COR-L47 (cell line): ENCODE results near the gene FKBP2.

ENCODE experiments used
- DNase-seq: peaks from one replicate; lab custom pipeline; 2025; lab: John Stamatoyannopoulos, UW

FKBP2 gene

DNA sequence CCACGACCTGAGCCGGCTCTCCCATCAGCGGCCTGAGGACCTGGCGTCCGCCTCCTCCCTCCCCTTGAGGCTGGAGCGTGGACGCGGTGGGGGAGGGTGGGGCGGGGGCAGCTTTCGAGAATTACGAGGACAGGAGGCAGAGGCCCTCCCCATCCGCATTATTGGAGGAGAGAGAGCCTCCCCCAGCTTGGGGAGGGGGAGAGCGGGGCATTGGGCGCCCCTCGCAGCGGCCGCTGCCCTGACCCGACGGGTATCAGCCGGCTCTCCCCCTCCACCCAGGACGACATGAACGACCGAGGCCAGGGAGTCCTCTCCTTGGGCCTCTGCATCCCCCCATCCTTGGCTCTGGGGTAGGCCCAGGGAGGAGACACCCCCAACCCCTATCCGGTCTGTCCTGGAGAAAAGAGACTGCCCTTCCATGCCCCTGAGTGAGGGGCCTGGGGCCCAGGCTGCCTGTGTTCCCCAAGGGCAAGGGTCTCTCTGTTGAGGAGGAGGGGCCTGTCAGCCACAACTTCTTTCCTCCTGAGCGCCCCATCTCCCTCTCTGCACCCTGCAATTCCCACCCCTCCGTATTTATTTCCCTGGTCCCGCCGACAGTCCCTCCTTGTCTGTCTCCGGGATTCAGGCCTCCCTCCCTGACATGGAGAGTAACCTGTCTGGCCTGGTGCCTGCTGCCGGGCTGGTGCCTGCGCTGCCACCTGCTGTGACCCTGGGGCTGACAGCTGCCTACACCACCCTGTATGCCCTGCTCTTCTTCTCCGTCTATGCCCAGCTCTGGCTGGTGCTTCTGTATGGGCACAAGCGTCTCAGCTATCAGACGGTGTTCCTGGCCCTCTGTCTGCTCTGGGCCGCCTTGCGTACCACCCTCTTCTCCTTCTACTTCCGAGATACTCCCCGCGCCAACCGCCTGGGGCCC lies 45.2 kb downstream of the FKBP2 start:
- peak; percentile 70 for DNase-seq

DNA sequence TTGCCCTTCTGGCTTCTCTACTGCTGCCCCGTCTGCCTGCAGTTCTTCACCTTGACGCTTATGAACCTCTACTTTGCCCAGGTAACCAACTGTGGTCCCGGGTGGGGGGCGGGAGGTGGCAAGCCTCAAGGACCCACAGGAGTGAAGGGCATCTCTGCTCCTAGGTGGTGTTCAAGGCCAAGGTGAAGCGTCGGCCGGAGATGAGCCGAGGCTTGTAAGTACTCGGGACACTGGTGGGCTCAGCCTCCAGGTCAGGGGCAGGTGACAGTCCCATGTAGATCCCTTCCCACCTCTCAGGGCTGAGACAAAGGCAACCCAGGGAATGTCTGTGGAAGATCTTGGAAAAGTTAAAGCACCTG lies 45.9 kb downstream of the FKBP2 start:
- DNase-seq: no peak

DNA sequence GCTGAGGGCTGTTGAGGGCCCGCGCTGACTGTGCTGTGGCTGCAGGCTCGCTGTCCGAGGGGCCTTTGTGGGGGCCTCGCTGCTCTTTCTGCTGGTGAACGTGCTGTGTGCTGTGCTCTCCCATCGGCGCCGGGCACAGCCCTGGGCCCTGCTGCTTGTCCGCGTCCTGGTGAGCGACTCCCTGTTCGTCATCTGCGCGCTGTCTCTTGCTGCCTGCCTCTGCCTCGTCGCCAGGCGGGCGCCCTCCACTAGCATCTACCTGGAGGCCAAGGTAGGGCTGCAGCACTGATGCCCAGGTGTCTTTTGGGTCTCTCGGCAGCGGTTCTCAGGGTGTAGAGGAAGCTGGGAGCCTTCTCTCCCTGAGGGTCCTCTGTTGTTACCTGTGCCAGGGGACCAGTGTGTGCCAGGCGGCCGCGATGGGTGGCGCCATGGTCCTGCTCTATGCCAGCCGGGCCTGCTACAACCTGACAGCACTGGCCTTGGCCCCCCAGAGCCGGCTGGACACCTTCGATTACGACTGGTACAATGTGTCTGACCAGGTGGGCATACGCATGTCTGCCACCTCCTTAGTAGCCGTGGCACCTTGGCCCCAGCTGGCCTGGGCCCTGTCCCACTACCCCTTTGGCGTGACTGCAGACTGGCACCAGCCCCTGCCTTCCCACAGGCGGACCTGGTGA lies 46.9 kb downstream of the FKBP2 start:
- DNase-seq: no peak

DNA sequence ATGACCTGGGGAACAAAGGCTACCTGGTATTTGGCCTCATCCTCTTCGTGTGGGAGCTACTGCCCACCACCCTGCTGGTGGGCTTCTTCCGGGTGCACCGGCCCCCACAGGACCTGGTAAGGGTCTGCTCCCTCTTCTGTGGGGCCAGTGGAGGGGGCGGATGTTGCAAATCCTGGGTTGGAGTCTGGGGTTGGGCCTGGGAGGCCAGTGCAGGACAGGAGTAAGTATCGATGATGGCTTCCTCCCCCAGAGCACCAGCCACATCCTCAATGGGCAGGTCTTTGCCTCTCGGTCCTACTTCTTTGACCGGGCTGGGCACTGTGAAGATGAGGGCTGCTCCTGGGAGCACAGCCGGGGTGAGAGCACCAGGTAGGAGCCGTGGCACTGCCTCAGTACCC lies 47.5 kb downstream of the FKBP2 start:
- DNase-seq: no peak

DNA sequence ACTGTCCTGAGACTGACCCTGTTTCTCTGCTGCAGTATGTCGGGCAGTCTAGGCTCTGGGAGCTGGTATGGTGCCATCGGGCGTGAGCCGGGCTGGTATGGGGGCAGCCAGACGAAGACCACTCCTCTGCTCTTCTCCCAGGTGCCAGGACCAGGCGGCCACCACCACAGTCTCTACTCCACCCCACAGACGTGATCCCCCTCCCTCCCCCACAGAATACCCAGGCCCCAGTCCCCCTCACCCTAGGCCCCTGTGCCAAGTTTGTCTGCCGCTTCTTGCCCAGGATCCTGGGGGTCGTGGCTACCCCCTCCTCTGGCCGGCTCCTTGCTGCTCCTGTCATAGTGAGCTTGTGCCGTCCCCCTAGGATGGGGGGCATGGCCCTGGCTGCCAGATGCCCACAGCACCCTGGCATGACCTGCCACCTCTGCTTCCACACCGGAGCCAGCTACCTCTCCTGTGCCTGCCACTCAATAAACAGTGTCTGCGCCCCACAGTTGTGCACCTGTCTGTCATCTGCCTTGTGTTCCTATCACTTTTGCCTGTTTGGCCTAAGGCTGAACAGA lies 48.2 kb downstream of the FKBP2 start:
- no peak for DNase-seq

DNA sequence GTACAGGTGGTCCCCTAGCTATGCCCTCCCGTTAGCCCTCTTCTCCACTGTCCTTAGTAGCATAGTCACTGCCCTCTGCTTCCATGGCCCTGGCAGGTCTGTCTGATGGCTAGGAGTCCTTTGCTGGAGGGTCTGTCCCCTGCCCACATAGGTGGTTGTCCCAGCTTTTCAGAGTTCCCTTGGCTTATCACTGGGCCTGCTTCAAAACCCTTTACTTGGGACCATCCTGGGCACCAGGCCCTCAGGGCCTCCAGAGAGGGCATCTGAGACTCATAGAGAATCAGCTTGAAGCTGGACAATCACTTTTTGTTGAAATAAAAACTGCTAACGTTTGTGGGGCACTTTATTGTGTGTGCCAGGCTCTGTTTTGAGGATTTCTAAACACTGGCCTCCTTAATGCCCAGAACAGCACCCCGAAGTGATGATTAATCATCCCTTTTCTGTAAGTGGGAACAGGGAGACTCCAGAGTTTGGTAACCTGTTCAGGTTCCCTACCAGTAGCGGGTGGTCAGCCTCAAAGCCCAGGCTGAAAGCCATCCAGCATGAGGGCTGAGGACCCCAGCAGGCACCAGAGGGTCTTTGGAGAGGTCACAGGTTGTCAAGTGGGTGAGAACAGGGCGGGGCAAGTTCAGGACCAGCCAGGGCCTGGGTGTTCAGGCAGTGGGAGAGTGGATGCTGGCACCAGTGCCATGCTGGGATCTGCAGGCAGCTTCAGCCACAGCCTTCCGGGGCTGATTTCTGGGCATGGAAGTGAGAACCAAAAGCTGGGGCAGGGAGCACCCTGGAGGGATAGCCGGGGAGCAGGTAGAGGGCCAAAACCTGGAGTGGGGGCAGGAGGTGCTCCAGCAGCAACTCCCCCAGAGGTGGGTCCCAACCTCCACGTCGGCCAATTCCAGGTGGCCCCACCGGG lies 49.7 kb downstream of the FKBP2 start:
- DNase-seq: no peak

DNA sequence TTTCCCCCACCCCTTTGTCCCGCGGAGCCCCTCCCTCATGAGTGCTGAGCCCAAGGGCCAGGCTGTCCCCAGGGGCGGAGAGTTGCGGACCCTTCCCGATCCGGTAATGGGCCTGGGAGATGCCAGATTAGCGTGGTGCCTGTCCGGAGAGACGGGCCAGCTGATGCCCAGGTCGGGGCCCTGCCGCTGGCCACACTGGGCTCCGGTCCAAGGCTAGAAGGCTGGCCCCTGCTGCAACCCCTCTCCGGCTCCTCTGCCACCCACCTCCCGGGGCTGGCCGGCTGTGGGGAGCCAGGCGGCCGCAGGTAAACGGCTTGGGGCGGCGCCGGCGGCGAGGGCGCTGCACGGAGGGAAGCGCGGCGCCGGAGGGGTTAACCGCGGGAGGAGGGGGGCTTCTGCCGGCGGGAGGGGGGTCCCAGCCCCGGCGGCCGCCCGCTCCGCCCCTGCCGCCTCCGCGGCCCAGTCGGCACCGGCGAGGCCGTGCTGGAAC lies 50.4 kb downstream of the FKBP2 start, which contains the start of gene KCNK4:
Gene KCNK4, plus strand, starts transcription at position 41 of the 490 bp plus-strand sequence. CDS start 1,717 bp downstream, outside the sequence.
- DNase-seq: no peak

DNA sequence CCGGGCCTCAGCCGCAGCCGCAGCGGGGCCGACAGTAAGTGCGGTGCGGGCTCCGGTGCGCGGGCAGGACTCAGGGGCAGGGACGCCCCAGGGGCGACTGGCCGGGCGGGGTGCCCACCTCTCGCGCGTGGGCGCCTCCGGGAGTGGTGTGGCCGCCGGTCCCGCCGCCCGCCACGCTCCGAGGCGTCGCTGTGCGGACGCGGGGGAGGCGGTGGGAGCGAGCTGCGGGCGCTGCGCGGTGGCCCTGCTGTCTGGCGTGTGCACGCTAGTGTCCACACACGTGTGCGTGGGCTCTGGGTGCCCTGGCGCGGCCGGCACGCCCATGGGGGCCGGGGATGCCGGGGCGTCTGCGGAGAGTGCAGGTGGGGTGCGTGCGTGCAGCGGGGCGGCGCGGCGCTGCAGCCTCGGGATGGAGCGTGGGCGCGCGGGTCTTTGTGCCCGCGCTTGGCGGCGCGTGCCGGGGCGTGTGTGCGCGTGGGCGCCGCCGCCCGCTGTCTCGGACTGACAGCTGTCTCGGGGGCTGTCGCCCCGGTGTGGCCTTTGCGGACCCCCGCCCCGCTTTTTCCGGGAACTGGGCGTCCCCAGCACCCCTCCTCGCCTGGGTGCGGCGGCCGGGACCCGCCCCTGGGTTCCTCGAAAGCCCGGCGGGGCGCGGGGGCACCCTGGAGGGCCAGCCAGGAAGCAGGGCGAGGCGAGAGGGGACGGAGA lies 51.0 kb downstream of the FKBP2 start:
- DNase-seq: no peak

DNA sequence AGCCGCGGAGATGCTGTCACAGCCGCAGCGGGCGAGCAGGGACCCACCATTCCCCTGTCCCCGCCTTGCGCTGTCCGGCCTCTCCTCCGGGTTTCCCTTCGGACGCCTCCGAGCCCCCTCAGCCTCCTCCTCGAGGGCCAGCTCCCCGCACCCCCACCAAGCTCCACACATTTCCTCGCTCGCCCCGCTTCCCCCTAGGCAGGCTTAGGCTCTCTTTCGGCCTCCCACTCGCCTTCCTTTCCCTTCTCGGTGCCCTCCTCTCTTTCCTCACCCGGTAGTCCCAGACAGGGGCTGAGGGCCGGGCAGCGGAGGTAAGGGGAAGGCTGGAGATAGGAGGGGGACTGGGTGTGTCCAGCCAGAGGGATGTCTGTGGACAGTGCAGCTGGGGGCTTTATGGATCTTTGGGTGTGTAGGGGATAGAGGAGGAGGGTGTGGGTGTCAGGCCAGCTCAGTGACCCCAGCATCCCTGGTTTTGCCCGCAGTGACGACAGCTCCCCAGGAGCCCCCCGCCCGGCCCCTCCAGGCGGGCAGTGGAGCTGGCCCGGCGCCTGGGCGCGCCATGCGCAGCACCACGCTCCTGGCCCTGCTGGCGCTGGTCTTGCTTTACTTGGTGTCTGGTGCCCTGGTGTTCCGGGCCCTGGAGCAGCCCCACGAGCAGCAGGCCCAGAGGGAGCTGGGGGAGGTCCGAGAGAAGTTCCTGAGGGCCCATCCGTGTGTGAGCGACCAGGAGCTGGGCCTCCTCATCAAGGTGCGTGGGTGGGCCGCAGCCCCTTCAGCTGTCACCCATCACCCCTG lies 51.8 kb downstream of the FKBP2 start:
- DNase-seq: no peak
